ACHN (cell line): ENCODE measurements around the gene FOXJ3.

Experiments used
- DNase-seq: peaks from one replicate; pipeline ENCODE4 v3.0.0-alpha.2; 2015
- in situ Hi-C: cut with HindIII; loops from 2 replicates; pipeline ENCODE4 v1.10.0; 2017; ENCODE audit warnings: low sequenced_read_pairs, low pct_ligation_motif_present, low pct_unique_long_range_greater_than_20kb

The FOXJ3 gene

GRCh38 chr1:42335050-42335808 lies at the start of gene FOXJ3:
FOXJ3 (minus strand) TSS chr1:42335235; CDS start chr1:42311093, 24,142 bp downstream.
- in situ Hi-C loops = no loop called here
- DNase-seq = peak; percentile 92

DNA sequence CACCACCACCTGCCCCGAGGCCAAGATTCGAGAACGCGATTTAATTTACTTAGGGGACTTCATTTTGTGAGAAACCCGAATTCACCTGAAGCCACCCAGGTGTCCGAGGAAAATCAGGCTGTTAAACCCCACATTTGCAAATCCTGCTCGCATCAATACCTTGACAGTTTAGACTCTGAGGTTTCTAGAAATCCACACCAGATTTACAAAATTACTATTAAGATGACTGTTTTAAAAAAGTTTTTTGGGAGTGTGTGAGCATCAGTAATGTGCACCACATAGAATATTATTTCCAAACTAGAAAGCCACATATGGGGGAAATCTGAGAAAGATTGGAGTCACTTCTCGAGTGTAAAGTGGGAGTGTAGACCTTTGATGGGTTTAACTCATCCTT lies 46.2 kb upstream of the FOXJ3 start:
- in situ Hi-C loops = no loop called here

GRCh38 chr1:42380586-42381279 lies 45.7 kb upstream of the FOXJ3 start, which contains the start of gene RIMKLA:
RIMKLA (plus strand) TSS chr1:42380792; CDS start chr1:42380935, 143 bp downstream.
- in situ Hi-C loops = no loop called here
- peak; percentile 52 for DNase-seq

More for the DNA sequence above, 46.2 kb upstream of the FOXJ3 start:
- no peak for DNase-seq

- DNase-seq = peak; percentile 48
These were observed 45.0 kb upstream of the FOXJ3 start for GRCh38 chr1:42379794-42380585.

GRCh38 chr1:42372796-42373195 lies 37.8 kb upstream of the FOXJ3 start:
- no peak for DNase-seq
- in situ Hi-C loops = no loop called here

More at GRCh38 chr1:42379794-42380585, 45.0 kb upstream of the FOXJ3 start:
- in situ Hi-C loops = no loop called here

- DNase-seq = no peak
- in situ Hi-C loops = no loop called here
These were observed 36.0 kb upstream of the FOXJ3 start for GRCh38 chr1:42370876-42371549.

GRCh38 chr1:42369471-42369870 lies 34.4 kb upstream of the FOXJ3 start:
- no peak for DNase-seq
- in situ Hi-C loops = no loop called here

DNA sequence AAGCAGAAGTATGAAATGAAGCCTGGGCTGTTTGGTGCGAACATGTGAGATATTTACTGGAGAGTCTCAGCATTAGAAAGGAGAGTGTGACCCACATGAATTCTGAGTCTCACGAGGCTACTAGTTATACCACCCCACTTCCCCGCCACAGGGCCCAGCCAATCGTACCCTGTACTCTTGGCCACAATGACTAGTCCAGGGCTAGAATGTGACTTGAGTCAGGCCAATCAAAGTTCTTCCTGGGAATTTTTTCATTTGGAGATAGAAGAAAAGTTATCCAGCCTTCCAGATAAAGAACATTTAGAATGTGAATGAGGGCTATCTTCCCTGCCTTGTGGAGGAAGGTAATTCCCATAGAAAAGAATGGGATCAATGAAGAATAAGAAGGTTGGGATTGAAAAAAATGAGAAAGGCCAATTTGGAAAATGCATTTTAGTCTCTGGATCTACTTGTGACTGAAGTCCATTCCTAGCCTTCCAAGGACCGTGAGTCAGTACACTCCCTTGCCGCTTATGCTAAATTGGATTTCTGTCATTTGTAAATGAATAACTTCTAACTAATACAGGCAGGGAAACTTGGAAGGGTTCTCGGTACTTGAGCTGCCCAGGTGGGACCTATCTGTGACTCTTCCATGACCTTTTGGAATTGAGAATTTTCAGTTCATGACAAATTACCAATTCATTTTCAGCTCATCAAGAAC lies 33.2 kb upstream of the FOXJ3 start:
- peak; percentile 85 for DNase-seq
- in situ Hi-C loops = no loop called here

DNA sequence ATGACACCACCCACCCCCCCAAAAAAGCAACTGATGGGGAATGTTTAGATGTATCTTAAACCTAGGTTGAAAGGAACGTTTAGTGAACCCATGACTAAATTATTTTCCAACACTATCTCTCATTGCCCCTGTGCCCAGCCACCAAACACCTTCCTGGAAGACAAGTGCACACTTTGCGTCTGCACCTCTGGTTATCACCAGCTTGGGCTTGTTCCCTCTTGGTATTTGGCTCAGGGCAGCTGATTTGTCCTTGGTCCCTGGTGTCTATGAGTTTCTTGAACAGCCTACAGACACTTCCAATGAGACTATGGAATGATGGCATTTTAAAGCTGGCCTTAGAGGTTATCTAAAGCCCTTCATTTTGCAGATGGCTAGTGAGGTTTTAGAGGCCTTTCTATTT lies 30.1 kb upstream of the FOXJ3 start:
- in situ Hi-C loops = no loop called here
- DNase-seq = no peak

GRCh38 chr1:42364542-42364941 lies 29.5 kb upstream of the FOXJ3 start:
- no peak for DNase-seq
- in situ Hi-C loops = no loop called here

- in situ Hi-C loops = no loop called here
- no peak for DNase-seq
These were observed 29.1 kb upstream of the FOXJ3 start for GRCh38 chr1:42364089-42364488.

GRCh38 chr1:42359466-42359865 lies 24.4 kb upstream of the FOXJ3 start:
- DNase-seq = no peak
- in situ Hi-C loops = no loop called here

DNA sequence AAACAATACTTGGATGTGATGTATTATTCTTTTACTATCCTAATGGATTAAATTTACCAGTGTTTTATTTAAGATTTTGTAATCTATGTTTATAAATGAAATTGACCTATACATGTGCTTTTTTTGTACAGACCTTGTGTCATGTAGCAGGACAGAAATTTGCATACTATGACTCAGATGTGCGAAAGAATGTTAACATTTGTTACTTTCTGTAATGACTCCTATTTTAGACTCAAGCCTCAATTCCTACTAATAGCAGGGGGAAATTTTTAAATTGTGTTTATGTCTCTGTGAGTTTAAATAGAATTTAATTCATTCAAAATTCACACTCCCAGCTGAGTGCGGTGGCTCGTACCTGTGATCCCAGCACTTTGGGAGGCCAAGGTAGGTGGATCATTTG lies 23.8 kb upstream of the FOXJ3 start:
- in situ Hi-C loops = no loop called here
- DNase-seq = no peak

DNA sequence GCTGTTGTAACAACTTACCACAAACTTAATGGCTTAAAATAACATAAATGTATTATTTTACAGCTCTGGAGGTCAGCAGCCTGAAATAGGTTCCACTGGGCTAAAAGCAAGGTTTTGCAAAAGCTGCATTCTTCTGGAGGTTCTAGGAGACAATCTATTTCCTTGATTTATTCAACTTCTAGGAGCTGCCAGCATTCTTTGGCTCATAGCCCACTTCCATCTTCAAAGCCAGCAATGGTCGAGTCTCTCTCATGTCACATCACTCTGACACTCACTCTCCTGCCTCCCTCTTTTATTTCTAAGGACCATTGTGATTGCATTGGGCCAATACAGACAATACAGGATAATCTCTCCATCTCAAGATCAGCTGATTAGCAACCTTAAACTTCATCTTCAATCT lies 15.1 kb upstream of the FOXJ3 start:
- no peak for DNase-seq
- in situ Hi-C loops = no loop called here

DNA sequence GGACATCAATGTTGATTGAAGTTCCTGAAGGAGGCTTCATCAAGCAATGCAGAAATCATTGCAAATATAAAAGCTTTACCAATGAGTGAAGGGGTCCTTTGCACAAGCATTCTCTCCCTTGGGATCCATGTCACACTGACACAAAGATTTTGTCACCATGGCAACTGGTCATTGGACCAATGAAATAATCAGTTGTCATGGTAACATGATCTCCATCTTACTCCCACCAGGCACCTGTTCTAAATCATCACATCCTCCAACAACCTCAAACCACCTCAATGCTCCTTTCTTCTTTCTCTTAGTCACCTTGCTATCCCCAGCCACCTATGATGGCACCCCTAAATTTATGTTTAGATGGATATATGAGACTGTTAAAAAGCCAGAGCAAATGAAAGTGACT lies 13.5 kb upstream of the FOXJ3 start:
- no peak for DNase-seq
- in situ Hi-C loops = no loop called here

DNA sequence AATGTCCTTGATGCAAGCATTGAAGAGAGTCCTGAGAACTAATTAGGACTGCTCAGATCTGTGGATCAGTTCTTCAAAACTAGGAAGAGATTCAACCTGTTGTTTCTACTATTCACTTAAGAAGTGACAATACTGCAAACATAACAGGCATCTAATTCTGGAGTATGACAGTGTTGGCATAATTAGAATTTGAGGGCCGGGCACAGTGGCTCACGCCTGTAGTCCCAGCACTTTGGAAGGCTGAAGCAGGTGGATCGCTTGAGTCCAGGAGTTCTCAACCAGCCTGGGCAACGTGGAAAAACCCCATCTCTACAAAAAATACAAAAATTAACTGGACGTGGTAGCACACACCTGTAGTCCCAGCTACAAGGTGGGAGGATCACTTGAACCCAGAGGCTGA lies 8.0 kb upstream of the FOXJ3 start:
- DNase-seq = no peak
- in situ Hi-C loops = no loop called here

- in situ Hi-C loops = no loop called here
- DNase-seq = no peak
These were observed 5.9 kb upstream of the FOXJ3 start for GRCh38 chr1:42340901-42341300.

GRCh38 chr1:42340093-42340492 lies 5.1 kb upstream of the FOXJ3 start:
- in situ Hi-C loops = no loop called here
- DNase-seq = peak; percentile 34
